Measurements from ENCODE around the gene RPS19BP1. TPM values are rescaled to one million over a fixed set of nuclear protein-coding genes. Genes with fewer than 3 reads are reported as not detected.

The RPS19BP1 gene
- total and polyA plus RNA-seq, 2 donors (not counting 1 experiment from before 2014, with no cell fraction given): 60.3 to 74.8 TPM

DNA sequence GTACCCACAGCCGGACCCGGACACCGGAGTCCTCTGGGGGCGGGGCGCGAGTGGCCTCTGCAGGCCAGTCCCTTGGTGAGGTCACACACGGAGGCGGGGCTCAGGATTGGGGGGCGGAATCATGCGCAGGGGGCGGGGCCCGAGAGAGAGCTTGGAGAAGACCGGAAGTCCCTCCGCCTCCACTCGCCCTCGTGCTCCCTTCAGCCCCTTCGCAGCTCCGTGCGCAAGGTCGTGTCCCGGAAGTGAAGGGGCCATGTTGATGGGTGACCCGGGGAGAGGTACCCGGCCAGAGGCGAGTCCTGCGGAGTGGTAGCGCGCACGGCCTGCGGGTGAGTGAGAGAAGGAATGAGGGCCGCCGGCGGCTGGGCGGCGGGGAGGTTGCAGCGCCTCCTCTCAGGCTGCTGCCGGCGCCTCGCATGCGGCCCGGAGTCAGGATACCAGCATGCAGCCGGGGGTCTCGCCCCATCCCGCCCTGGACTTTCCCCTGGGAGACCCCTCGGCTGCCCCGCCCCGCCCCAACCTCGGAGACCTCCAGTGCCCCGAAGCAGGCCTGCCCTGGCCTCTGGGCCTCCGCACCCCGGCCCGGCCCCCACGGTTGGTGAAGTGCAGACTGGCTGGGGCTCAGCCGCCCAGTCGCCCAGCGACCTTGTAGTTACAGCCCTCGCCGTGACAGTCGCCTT, 30.3 kb downstream of the RPS19BP1 start, which contains the start of gene MIEF1:
MIEF1 (plus strand) TSS at position 182 of the 680 bp plus-strand sequence. CDS start 9,005 bp downstream, outside the sequence.
- H3K4me3 ChIP-seq (ENCODE audit: control extremely low read depth in 1 of 5, extremely low read depth in 1 of 5, insufficient read depth in 1 of 5, low read depth in 2 of 5, low read length in 4 of 5): peak within 1 kb of the TSS; percentile 48 to 85 (median 83)
- H2AFZ ChIP-seq (ENCODE audit: insufficient read depth, low read depth, low read length, poor library complexity, severe bottlenecking): peak within 1 kb of the TSS; percentile 93
- peaks cover 0 to 38% of the 10 kb centered on the region in 2 experiments for H3K36me3 ChIP-seq (replicated peaks in 1 of 2; ENCODE audit: control extremely low read depth in 1 of 2, control insufficient read depth in 1 of 2, extremely low read depth in 1 of 2, insufficient read depth in 2 of 2, low read length in 1 of 2)
- ATAC-seq (ENCODE audit: low read depth) (peak; percentile 98), DNase-seq (peak; percentile 93)
- H3K9me3 Mint-ChIP-seq (ENCODE audit: insufficient read depth): no peaks in the 10 kb centered on the region
- peak within 1 kb of the TSS; percentile 91 for H3K4me2 ChIP-seq (replicated peaks; ENCODE audit: low read depth, low read length, poor library complexity, severe bottlenecking)
- H4K20me1 ChIP-seq (ENCODE audit: control insufficient read depth, insufficient read depth, low read length, poor library complexity, severe bottlenecking): peaks cover 31% of the 10 kb centered on the region
- H3K27me3 ChIP-seq (replicated peaks in 1 of 4; ENCODE audit: control extremely low read depth in 1 of 4, control insufficient read depth in 3 of 4, insufficient read depth in 4 of 4, low read length in 3 of 4): no peaks in the 10 kb centered on the region
- ChIA-PET POLR2A (interaction anchor here (0.7 to 2.1 kb wide), 12 partner anchors 12 to 542 kb away, joined by 3 to 27 read pairs (median 4); partner anchors contain the start of genes ATF4 and TAB1), CTCF (interaction anchor here (0.8 to 6.0 kb wide), 15 partner anchors 9 to 522 kb away, joined by 3 to 43 read pairs (median 5); partner anchors contain the start of genes ATF4, RPL3 and TAB1)
- H3K4me1 ChIP-seq (ENCODE audit: control insufficient read depth in 2 of 2, insufficient read depth in 2 of 2, low read length in 2 of 2): peaks cover 16 to 25% of the 10 kb centered on the region in 2 donors
- H3K9ac ChIP-seq (ENCODE audit: low read length): peak within 1 kb of the TSS; percentile 82
- peak within 1 kb of the TSS; percentile 96 for H3K4me3 Mint-ChIP-seq
- H3K27ac ChIP-seq (ENCODE audit: low read length in 2 of 2): peak within 1 kb of the TSS; percentile 45 to 74
- H3K9me3 ChIP-seq (ENCODE audit: control extremely low read depth in 1 of 3, control insufficient read depth in 2 of 3, insufficient read depth in 1 of 3, low read length in 2 of 3): no peaks in the 10 kb centered on the region
- TF ChIP-seq EZH2 (IDR thresholded peaks at IDR 0.05; ENCODE audit: borderline replicate concordance, insufficient read depth, low read depth, low read length, poor library complexity, severe bottlenecking): no peak
- TF ChIP-seq, protein P1, sequence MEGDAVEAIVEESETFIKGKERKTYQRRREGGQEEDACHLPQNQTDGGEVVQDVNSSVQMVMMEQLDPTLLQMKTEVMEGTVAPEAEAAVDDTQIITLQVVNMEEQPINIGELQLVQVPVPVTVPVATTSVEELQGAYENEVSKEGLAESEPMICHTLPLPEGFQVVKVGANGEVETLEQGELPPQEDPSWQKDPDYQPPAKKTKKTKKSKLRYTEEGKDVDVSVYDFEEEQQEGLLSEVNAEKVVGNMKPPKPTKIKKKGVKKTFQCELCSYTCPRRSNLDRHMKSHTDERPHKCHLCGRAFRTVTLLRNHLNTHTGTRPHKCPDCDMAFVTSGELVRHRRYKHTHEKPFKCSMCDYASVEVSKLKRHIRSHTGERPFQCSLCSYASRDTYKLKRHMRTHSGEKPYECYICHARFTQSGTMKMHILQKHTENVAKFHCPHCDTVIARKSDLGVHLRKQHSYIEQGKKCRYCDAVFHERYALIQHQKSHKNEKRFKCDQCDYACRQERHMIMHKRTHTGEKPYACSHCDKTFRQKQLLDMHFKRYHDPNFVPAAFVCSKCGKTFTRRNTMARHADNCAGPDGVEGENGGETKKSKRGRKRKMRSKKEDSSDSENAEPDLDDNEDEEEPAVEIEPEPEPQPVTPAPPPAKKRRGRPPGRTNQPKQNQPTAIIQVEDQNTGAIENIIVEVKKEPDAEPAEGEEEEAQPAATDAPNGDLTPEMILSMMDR (IDR thresholded peaks at IDR 0.05): no peak
- peak within 1 kb of the TSS; percentile 93 for H3K27ac Mint-ChIP-seq
- H3K27me3 Mint-ChIP-seq: no peaks in the 10 kb centered on the region
- H3K4me1 Mint-ChIP-seq: peaks cover 39% of the 10 kb centered on the region
- under 1% methylated on average over 56 of the region's 58 CpGs for WGBS (ENCODE audit: insufficient coverage)
- H3K79me2 ChIP-seq (ENCODE audit: control insufficient read depth, insufficient read depth, low read length): peaks cover 43% of the 10 kb centered on the region
- intact Hi-C loops (cut with micrococcal nuclease): loop anchor here (1.0 to 2.0 kb wide), 4 partner anchors 18 to 103 kb away; partner anchors contain the start of genes ATF4, RPS19BP1 and TAB1

Measured in B cell (primary cell).